ENCODE data around the gene SERPINB7.
"Not testable (repeated sequence)": the region's sequence is repeated elsewhere in the genome, so short reads cannot be mapped to it uniquely, and the experiment has no call there.

SERPINB7 gene, protein sequence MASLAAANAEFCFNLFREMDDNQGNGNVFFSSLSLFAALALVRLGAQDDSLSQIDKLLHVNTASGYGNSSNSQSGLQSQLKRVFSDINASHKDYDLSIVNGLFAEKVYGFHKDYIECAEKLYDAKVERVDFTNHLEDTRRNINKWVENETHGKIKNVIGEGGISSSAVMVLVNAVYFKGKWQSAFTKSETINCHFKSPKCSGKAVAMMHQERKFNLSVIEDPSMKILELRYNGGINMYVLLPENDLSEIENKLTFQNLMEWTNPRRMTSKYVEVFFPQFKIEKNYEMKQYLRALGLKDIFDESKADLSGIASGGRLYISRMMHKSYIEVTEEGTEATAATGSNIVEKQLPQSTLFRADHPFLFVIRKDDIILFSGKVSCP

DNA sequence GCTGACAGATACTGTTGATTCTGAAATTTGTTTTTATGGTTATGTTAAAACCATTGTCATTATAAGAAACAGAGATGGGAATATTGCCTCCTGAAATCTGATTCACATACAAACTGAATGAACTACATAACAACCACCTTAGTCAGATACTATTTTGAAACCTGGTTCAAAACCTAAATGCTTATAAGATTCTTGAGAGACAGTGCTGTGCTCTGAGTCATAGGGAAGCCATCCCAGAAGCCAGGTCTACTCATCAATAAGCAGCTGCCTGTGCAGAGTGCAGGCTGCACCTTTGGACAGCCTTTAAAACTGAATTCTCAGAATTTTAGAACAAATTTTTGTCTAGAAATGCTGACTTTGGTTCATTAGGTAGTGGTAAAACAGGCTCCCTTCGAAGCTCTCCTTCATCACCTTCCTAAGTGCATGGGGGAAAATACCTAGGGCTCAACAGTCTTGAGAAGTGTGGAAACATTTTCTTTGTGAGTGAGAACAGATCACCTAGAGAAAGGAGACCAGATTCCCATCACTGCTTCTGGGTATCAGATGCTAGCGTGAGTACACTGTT lies at the start of gene SERPINB7:
Gene SERPINB7 (plus strand): TSS at position 253 of the 565 bp plus-strand sequence. CDS start 6,955 bp downstream, outside the sequence.
- no peak for DNase-seq

DNA sequence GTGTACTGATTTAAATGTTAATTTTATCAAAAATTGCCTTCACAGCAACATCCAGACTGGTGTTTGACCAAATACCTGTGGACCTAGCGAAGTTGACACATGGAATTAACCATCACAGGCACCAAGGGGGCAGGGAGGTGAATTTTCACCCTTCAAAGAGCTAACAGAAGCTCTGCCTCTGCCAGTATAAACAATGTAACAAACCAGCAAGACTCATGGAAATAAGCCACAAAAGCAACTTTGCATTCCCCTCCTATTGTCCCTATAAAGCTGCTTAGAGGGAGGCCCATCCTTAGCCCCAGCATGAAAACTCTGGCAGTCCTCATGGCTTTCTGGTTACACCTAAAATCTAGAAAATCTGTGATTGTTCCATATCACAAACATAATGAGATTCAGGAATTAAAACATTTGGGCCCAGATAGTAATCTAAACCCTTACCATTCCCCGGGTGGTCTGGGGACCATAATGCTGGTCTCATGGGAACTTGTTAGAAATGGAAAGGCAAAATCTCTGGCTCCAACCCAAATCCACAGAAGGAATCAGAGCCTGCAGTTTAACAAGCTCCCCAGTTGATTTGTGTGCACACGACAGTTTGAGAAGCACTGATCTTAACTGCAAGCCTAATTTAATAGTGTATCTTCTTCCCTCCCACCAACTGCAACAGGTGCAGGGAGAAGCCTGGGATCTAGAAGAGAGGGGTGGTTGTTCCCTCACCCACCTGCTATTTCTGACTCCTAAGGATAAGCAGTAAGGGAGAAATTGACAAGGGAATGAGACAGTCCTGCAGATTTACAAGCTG lies 49.3 kb upstream of the SERPINB7 start:
- DNase-seq = no peak

DNA sequence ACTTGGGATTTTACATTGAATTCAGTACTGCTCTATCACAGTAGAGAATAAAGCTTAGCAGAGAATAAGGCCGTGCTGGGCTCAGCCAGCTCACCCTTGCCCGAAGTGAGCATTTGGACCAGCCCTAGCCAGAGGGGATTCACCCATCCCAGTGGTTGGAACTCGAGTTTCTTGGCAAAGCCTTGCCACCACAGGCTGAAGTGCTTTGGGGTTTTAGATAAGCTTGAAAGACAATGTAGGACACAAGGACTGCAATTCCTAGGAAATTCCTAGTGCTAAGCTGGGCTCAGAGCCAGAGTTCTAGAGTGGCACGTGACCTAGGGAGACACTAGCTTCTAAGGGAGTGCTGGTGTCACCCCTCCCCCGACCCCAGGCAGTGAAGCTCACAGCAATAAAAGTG lies 44.4 kb upstream of the SERPINB7 start:
- DNase-seq = no peak

DNA sequence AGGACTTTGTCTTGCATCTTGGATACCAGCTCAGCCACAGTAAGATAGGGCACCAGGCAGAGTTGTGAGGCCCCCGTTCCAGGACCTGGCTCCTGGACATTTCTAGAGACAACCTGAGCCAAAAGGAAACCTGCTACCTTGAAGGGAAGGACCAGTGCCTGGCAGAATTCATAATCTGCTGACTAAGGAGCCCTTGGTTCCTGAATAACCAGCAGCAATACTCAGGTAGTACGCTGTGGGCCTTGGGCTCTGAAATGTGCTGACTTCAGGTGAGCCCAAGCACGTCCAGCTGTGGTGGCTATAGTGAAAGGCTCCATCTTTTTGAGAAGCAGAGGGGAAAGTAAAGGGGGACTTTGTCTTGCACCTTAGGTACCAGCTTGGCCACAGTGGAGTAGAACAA lies 44.0 kb upstream of the SERPINB7 start:
- DNase-seq = no peak

DNA sequence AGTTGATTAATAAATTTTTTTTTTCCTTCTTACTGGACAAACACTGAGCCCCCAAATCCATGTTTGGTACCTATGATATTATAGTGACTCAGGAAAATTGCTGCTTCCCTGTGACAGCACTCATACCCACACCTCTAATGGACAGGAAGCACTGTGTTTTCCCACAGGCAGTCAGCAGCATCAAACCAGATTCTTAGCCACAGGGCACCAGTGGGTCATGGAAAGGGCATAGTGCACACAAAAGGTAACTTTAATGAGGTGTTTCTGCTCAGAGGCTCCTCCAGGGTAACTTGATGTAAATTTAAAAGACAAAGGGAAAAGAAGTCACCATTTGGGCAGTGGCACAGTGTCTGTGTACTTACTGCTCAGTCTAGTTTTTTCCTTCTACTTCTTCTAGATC lies 38.3 kb upstream of the SERPINB7 start:
- no peak for DNase-seq

DNA sequence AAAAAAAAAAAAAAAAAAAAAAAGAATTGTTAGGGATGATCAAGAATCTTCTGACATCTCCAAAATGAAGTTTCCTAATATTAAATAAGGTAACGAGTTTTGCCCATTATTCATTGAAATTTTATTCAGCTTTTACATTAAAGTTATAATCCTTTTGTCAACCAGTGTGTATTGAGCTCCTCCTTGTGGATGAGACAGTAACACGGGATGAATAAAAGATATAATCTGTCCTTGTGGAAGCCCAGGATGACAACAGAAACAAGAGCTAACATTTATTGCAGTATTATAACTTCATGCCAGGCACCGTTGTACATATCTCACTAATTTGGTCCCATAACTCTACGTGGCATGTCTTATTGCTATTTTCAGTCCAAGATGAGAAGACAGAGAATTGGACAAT lies 33.4 kb upstream of the SERPINB7 start:
- DNase-seq = no peak

DNA sequence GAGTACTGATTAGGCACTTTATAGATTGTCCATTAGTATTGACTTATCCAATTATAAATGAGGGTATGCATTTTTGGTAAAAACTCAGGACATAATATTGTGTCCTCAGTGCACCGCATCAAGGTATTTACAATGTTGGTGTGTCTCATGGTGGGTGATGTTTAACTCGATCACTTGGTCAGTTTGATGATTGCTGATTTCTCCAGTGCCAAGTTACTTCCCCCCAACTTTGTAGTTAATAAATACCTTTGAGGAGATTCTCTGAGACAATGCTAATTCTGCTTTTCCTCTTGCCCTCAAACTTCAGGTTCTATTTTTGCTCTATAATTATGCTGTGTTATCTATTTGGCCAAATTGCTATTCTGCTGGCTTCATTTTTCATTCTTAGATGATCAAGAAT lies 28.2 kb upstream of the SERPINB7 start:
- no peak for DNase-seq

DNA sequence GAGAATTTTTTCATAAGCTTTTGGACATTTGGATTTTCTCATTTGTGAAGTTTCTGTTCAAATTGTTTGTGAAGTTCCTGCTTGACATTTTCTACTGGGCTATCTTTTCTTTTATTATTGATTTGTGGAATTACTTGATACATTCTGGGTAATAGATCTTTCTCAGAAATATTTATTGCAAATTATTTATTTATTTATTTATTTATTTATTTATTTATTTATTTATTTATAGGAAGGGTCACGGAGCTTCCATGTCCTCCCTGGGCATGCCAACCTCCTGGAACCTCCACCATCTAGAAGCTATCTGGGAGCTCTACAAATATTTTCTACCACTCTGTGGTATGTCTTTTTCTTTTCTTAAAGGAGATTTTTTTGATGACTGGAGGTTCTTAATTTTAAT lies 25.7 kb upstream of the SERPINB7 start:
- DNase-seq = no peak

DNA sequence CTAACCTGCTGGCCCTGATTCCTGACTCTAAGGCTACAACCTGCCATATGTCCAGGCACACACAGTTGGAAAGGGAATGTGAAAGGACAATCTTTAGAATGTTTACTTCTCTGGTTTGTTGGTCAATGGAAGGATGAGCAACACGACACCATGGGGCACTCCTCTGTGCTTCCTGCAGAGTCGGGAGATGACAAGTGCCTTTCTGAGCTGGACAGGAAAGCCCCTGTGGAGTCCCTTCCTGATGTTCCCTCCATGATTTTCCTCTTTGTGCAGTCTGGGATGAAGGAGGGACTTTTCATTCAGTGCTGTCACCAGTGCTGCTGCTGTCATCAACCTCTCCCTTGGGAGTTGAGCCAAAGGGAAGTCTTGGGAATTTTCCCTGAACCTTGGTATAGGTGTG lies 22.6 kb upstream of the SERPINB7 start:
- DNase-seq = no peak

DNA sequence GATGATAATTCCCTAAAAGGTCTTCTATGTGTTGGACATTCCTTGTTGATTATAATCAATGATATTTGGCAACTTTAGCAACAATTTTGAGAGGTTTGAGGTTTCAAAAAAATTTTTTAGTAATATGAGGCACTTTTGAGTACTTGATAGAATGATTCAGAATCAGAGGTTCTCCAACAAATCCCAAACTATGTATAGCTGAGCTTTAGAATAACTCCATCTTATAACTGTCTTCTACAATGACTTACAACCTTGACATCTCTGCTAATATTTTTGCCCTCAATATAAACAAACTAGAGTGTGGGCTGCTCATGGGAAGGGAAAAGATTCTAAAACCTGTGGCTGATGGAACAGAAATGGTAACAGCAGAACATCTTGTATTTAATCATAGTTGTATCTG lies 21.5 kb upstream of the SERPINB7 start:
- no peak for DNase-seq

DNA sequence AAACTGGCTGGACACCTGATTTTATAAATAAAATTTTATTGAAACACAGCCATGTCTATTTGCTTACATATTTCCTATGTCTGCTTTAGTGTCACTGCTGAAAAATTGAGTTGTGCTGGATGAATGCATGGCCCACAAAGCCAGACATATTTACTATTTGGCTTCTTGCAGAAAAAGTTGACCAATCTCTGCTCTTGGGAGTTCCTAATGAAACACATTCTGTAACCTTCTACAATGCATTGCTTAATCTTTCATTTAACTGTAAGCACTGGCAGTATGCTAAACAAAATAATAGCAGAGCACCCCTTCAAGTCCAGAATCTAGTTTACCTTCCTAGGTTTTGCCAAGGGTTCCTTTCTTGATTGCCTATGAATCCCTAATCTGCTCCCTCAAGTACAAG lies 17.7 kb upstream of the SERPINB7 start:
- no peak for DNase-seq

DNA sequence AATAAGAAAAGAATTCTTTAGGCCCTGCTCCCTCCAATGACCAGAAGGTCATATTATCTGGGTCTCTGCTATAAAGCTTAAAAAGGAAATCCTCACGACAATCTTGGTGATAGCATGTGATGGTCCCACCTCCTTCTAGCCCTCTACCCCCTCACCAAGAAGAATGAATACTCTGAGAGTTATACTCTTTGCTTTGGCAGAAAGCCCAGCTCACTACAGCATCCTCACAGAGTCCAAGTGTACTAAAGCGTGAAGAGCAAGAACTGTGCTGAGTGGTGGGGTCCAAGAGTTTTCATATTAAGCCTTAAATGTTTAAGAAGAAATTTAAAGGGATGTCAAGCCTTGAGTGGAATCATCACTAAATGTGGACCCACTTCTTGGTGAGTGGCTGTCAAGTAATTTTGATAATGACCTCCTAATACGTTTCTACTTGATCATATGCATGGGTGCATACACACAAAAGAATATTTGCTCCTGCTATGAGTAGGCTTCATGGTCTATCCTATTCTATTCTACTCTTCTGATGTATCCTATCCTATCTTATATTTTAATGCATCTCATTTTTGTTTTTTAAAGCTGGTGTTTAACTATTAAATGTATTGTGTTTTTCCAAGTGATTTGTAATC lies 16.5 kb upstream of the SERPINB7 start:
- no peak for DNase-seq

DNA sequence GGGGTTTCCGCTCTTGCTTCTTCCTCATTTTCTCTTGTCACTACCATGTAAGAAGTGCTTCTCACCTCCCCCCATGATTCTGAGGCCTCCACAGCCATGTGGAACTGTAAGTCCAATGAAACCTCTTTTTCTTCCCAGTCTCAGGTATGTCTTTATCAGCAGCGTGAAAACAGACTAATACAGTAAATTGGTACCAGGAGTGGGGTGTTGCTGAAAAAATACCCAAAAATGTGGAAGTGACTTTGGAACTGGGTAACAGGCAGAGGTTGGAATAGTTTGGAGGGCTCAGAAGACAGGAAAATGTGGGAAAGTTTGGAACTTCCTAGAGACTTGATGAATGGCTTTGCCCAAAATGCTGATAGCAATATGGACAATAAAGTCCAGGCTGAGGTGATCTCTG lies 15.4 kb upstream of the SERPINB7 start:
- not testable (repeated sequence) for DNase-seq

DNA sequence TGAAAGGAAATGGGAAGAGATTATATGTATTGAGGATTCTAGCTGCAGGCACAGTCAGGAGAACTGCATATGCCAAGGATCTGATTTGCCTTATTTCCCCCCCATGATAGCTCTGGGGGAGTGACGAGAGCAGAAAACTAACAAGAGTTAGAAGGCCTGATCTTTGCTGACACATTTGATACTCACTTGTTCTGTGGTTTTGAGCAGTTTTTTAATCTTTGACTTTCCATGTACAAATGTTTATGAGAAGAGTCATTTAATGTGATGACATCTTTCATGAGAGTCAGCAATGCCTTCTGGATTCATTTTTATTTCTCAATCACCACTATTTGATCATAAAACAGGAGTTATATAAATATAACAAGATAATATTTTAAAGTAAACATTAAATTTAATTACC lies 12.7 kb upstream of the SERPINB7 start:
- no peak for DNase-seq

DNA sequence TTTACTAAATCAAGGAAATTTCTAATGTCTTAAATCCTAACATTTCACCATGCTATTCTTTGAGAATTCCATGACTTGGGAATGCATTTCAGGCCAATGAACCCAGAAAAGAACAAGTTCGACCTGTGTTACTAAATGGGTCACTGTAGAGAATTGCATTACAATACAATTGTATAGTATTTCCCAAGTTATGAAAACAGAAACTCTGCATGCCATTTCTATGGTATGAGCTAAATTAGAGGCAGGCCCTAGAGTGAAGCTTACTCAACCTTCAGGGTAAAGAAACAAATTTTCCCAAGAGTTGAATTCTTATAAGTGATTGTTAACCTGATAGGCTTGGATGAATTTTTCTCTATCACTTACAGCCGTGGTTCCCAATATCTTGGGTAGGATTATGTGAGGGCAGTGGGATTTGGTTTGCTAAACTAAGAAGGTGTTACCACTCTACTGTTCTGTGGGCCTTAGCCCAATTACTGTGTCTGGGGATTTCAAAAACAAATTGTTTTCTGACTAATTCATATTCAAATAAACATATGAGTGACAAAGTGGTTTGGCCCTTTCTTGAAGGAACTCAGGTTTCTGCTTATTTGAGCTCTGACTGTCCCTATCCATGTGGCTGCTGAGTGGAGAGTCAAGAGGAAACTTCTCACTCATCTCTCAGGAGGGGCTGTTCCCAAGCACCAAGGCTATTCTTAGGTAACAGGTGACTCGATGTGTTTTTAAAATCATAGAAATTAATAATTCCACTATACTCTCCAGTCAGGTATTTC lies 11.2 kb upstream of the SERPINB7 start:
- no peak for DNase-seq

DNA sequence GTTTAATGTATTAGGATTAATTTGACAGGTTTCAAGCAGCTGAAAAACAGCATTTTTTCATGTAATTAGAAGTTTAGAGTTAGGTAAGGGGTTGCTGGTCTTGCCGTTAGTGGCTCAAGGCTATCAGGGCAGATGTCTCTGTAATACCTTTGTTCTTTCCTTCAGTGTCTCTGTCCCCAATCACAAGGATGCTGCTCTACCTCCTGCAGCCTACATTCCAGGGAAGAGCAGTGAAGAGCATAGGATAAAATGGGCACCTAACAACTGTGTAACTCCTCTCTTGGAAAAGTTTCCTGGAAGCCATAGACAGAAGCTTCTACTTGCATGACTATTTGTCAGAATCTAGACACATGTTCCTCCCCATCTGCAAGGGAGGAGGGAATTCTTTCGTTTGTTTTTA lies 9.4 kb upstream of the SERPINB7 start:
- no peak for DNase-seq

DNA sequence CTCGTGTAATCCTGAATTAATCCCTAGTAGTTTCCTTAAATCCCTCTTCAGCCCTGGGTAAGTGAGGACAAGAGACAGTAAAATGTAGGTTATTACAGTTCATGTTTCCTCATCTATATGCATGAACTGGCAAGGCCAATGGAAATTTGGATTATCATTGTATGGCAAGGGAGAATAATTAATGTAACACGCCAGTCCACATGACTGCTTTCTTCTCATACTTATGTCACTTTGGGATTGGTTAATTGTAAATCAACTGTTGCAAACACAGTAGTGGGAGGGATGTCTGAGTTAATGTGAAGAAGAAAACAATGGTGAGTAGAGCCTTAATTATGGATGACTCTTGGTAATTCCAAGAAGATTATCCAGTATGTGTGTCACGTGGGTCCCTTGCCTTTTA lies 1.7 kb upstream of the SERPINB7 start:
- no peak for DNase-seq

DNA sequence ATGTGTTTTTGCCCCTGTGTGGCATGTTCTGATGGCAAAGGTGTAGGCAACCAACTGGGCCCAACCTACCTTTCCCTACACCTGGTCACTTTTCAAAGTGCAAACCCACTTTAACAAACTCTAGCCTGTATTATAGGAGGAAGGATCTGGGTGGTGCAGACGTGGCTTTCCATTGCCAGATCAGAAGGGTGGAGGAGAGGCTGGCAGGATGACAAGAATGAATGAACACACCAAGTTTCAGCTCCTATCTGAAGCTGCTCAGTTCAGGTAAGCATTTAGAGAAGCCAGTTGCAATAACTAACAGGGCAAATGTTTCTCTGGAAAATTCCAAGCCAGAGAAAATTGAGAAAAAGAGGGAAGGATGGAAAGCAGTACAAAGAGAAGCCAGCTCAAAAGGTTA lies 707 bp upstream of the SERPINB7 start:
- no peak for DNase-seq

DNA sequence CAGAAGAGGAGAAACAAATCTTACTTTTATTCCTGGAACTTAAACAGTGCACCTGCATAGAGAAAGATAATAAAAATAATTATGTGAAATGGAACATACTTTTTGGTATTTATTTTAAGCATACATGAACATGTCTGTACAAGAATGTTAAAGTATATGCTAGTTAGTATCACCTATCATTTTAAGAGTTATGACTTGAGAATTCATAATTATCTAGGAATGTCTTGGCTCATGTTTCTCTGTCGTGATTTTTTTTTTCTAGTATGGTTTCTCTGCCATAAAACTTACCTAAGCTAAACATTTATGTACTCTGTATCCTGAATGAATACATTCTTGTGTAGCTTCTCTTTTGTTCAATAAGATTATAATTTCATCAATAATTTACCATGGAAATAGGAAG lies 4.2 kb downstream of the SERPINB7 start:
- DNase-seq = no peak

DNA sequence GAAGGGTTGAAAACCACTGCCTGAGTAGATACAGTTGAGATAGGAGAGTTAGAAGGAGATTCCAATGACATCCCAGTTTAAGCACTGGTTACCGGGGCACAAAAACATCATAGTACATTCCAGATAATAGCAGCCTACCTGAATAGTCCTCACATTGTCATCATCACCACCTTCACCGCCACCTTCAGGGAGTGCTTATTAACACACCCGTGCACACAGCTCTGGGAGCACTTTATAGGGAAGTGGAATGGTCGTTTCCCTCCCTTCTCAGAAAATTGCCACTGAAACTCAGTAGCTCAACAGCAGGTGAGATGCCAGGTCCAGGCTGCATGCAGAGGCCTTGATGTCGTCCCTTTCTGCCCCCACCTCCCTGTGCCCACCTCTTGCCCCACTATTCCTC lies 8.2 kb downstream of the SERPINB7 start:
- no peak for DNase-seq

DNA sequence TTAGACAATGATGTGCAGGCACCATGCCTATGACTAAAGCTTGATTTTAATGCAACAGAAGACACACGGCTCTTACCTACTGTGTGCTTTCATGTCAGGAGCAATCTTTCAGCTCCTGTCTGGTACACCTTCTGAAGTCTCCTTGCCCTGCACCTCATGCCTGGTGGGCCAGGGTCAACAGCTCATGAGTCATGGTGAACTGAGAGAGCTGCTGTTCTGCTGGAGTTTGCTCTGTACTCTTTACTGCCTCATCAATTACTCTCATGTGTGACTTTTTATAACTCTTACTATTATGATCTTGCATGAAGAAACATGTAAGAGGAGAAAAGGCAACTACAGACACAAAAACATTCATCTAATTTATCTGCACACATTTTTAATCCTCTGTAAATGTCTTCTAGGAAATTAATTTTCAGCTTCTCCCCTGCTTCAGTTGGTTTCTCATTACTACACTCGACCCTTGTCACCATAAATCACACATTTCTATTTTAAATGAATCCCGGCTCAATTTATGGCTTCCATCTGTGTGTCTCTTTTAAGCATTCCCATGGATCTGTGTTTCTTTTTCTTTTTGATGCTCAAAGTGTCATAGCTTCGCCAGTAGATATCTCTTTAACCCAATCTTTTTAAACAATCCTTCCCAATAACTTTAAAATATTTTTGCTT lies 9.7 kb downstream of the SERPINB7 start:
- DNase-seq = no peak

DNA sequence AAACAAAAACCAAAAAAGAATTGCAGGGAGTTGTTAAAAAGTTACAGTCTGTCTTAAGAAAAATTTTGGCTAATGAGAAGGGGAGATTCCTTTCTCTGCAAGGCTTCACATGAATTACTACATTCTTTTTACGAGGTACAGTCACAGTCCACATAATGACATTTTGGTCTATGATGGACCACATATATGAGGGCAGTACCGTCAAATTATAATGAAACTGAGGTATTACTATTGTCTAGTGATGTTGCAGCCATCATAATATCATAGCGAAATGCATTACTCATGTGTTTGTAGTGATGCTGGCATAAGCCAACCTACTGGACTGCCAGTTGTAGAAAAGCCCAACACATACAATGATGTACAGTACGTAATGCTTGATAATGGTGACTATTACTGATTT lies 12.5 kb downstream of the SERPINB7 start:
- no peak for DNase-seq
